Coronary artery (tissue), 2 donors: ENCODE results near the gene OVCA2.

ENCODE experiments used
- DNase-seq: peaks from one replicate; pipeline ENCODE4 v3.0.0-alpha.2; 2017; ENCODE audit warnings: low spot score
- H3K27ac ChIP-seq, 2 donors: fragments of 200-600 bp; sonication (generic); one replicate each; pipeline ENCODE4 v1.5.1; 2016 to 2019
- H3K4me3 ChIP-seq: fragments of 200-600 bp; sonication (generic); 2 replicates; pipeline ENCODE4 v1.5.1; 2016; ENCODE audit warnings: mild to moderate bottlenecking, moderate library complexity
- TF ChIP-seq, protein P1 (sequence below): fragments of 200-600 bp; sonication (generic); IDR thresholded peaks from one replicate; pipeline ENCODE4 v1.5.1; 2019; ENCODE audit warnings: antibody characterized with exemption

Gene OVCA2

DNA sequence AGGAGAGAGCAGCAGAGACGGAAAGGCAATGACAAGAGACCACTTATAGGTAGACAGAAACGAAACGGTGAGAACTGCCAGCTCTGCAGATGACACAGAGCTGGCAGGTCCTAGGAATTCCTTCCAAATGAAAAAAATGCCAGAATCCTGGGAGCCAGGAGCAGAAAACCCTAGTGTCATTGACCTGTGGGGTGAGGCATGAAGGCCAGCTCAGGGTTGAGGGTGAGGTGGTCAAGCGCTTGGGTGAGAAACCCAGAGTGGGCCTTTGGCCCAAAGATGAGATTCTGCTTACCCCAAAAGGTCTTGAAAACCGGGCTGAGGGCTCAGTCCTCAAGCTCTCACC is 22.3 kb downstream of the OVCA2 start:
- TF ChIP-seq, protein P1, sequence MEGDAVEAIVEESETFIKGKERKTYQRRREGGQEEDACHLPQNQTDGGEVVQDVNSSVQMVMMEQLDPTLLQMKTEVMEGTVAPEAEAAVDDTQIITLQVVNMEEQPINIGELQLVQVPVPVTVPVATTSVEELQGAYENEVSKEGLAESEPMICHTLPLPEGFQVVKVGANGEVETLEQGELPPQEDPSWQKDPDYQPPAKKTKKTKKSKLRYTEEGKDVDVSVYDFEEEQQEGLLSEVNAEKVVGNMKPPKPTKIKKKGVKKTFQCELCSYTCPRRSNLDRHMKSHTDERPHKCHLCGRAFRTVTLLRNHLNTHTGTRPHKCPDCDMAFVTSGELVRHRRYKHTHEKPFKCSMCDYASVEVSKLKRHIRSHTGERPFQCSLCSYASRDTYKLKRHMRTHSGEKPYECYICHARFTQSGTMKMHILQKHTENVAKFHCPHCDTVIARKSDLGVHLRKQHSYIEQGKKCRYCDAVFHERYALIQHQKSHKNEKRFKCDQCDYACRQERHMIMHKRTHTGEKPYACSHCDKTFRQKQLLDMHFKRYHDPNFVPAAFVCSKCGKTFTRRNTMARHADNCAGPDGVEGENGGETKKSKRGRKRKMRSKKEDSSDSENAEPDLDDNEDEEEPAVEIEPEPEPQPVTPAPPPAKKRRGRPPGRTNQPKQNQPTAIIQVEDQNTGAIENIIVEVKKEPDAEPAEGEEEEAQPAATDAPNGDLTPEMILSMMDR = no peak
- Histone ChIP-seq H3K4me3 (no peak overlapping the region), H3K27ac (peak overlapping the region in 1 of 2 donors; percentile 84)
- no peak for DNase-seq

DNA sequence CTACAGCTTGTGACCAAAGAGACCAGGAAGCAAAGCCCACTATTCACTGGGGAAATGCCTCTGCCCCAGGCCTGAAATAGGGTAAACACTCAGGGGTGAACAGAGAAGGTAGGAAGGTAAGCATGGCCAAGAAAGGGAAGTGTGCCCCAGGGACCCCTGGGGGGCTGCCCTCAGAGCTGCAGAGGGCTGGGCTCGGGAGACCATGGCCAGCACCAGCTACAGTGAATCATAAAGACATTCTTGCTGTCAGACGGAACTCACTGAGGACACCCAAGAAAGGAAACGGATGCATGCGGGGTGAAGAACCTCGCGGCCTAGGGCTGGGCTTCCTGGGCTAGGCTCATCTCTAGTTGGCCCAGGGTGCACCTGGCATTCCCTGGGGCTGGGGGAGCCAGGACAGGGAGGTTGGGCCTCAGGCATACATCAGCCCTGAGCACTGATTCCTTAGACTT is 22.7 kb downstream of the OVCA2 start:
- Histone ChIP-seq H3K4me3 (no peak overlapping the region), H3K27ac (peak overlapping the region in 1 of 2 donors; percentile 84)
- DNase-seq = no peak
- TF ChIP-seq, protein P1 = no peak

DNA sequence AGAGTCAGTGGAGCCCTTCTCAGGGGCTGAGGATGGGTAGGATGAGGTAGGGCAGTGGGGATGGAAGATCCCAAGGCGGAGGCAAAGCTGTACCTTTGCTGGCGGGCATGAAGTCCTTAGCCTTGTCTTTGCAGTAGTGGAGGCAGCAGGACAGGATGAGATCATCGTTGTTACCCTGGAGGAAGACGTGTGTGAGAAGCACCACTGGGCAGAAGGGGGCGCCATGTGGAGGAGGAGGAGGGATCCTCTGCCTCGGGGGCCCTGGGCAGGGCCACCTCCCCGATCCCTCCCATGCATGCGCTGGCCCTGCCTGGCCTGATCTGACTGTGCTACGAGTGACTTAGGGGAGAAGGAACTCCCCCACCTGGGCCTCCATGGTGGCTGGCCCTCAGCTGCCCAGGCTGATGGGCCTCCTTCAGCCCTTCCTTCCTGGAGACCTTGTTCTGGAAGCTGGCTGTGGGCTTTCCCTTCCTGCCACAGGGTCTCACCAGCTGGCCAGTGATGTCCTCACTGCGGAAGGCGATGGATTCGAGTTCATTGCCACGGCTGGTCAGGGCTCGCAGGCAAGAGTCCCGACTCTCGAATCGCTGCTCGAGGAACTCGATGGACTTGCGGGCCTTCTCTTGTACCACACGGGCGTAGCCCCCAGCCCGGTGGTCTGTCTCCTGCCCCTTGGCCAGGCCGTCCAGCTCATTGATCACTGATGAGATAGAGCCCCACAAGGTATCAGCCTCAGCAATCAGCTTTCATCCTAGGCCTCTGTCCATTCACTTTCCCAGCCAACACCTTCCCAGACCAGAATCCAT is 23.4 kb downstream of the OVCA2 start:
- H3K4me3 ChIP-seq = no peak overlapping the region
- DNase-seq = no peak
- TF ChIP-seq, protein P1 = no peak
- H3K27ac ChIP-seq = peak overlapping the region; percentile 2 to 84

DNA sequence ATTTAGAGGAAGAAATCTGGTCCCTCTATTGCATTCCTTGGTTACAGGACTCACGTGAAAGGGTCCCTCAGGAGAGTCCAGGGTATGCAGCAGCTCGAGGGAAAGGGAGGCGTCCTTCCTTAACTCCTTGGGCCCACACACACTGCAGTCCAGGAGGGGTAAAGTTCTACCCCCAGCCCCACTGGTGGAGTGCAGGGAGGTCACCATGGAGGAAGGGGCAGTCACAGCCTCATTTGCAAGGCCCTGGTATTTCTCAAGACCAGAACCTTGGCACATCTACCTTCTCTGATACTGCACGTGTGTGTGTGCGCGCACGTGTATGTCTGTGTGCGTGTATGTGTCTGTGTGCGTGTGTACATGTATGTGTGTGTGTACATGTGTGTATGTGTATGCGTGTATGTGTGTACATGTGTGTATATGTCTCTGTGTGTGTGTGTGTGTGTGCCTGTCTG is 24.2 kb downstream of the OVCA2 start:
- Histone ChIP-seq H3K27ac (peak overlapping the region; percentile 2 to 84), H3K4me3 (no peak overlapping the region)
- DNase-seq = no peak
- TF ChIP-seq, protein P1 = no peak

DNA sequence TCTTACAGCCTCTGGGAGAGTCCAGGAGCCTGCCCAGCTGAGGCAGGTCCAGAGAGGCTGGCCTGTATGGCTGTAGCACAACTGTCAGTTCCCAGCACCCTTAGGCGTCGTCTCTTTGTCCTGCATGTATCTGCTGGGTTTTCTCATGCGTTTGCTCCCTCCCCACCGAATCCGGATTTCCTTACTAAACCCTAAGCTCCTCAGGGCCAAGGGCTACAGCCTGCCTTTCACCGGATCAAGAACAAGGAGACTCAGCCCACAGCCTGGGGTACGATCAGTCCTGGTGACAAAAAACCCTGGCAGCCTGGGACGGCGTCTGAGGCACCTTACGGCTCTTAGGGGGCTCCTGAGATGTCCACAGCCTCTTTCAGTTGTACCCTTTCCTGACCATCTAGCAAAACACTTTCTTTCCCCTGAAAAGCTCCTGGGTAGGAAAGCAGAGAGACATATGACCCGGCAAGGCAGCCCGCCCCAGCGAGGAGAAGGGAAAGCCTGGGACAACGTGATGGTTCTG is 25.3 kb downstream of the OVCA2 start:
- DNase-seq = no peak
- H3K27ac ChIP-seq = peak overlapping the region in 1 of 2 donors; percentile 84
- H3K4me3 ChIP-seq = no peak overlapping the region
- TF ChIP-seq, protein P1 = no peak

DNA sequence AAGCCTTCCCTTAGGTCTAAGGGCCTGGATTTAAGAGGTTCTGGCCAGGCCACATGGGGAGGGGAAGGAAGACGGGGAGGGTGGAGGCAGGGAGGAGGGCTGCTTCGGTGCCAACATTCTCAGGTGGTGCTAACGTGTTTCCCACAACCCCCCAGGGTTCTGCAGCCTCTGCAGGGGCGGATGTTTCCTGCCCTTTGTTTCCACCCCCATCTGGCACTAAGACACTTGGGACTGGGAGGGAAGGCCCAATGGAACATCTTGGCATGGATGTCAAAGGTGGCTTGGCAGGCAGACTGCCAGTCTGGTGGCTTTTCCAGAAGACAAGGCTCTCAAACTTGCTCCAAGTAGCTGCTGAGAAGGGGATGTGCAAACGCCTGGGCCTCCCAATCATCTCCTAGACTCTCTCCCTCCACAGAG is 25.8 kb downstream of the OVCA2 start:
- H3K4me3 ChIP-seq = no peak overlapping the region
- peak overlapping the region in 1 of 2 donors; percentile 84 for H3K27ac ChIP-seq
- TF ChIP-seq, protein P1 = no peak
- DNase-seq = no peak
